Measurements from ENCODE around the gene HNRNPUL2. TPM values are rescaled to one million over a fixed set of nuclear protein-coding genes. Genes with fewer than 3 reads are reported as not detected.

The HNRNPUL2 gene
- total and polyA plus RNA-seq, 2 donors (not counting 1 experiment from before 2014, with no cell fraction given): 14.6 to 70.4 TPM

- Histone ChIP-seq H3K27ac (ENCODE audit: low read length in 2 of 2) (no peak overlapping the region), H2AFZ (ENCODE audit: insufficient read depth, low read depth, low read length, poor library complexity, severe bottlenecking) (peak overlapping the region; percentile 86), H3K27me3 (replicated peaks in 1 of 4; ENCODE audit: control extremely low read depth in 1 of 4, control insufficient read depth in 3 of 4, insufficient read depth in 4 of 4, low read length in 3 of 4) (no peaks in the 10 kb centered on the region), H3K9me3 (ENCODE audit: control extremely low read depth in 1 of 3, control insufficient read depth in 2 of 3, insufficient read depth in 1 of 3, low read length in 2 of 3) (no peaks in the 10 kb centered on the region), H3K4me2 (replicated peaks; ENCODE audit: low read depth, low read length, poor library complexity, severe bottlenecking) (peak overlapping the region; percentile 95), H4K20me1 (ENCODE audit: control insufficient read depth, insufficient read depth, low read length, poor library complexity, severe bottlenecking) (no peaks in the 10 kb centered on the region), H3K36me3 (replicated peaks in 1 of 2; ENCODE audit: control extremely low read depth in 1 of 2, control insufficient read depth in 1 of 2, extremely low read depth in 1 of 2, insufficient read depth in 2 of 2, low read length in 1 of 2) (peaks cover 0 to 13% of the 10 kb centered on the region in 2 experiments), H3K79me2 (ENCODE audit: control insufficient read depth, insufficient read depth, low read length) (peaks cover 25% of the 10 kb centered on the region), H3K4me1 (ENCODE audit: control insufficient read depth in 2 of 2, insufficient read depth in 2 of 2, low read length in 2 of 2) (peaks cover 39 to 50% of the 10 kb centered on the region in 2 donors), H3K9ac (ENCODE audit: low read length) (peak overlapping the region; percentile 83), H3K4me3 (ENCODE audit: control extremely low read depth in 1 of 5, extremely low read depth in 1 of 5, insufficient read depth in 1 of 5, low read depth in 2 of 5, low read length in 4 of 5) (peak overlapping the region in 4 of 5 experiments; percentile 65 to 86 (median 68))
- Mint-ChIP-seq H3K27me3 (no peaks in the 10 kb centered on the region), H3K4me1 (peaks cover 51% of the 10 kb centered on the region), H3K4me3 (peak overlapping the region; percentile 92), H3K27ac (peak overlapping the region; percentile 82), H3K9me3 (ENCODE audit: insufficient read depth) (no peaks in the 10 kb centered on the region)
- ATAC-seq (ENCODE audit: low read depth): no peak
- WGBS (ENCODE audit: insufficient coverage): 94% methylated on average over 7 of the region's 8 CpGs
- ChIA-PET CTCF (interaction anchor here (0.7 to 3.3 kb wide), 8 partner anchors 12 to 174 kb away, joined by 3 to 13 read pairs (median 4); partner anchors contain the start of genes HNRNPUL2, SLC3A2 and TTC9C), POLR2A (interaction anchor here (0.6 to 6.5 kb wide), 12 partner anchors 21 to 174 kb away, joined by 3 to 66 read pairs (median 4); partner anchors contain the start of genes B3GAT3, C11orf98, CSKMT and HNRNPUL2)
- TF ChIP-seq EZH2 (IDR thresholded peaks at IDR 0.05; ENCODE audit: borderline replicate concordance, insufficient read depth, low read depth, low read length, poor library complexity, severe bottlenecking): no peak
- TF ChIP-seq CTCF (IDR thresholded peaks at IDR 0.05): no peak
- DNase-seq: no peak
- intact Hi-C loops (cut with micrococcal nuclease): loop anchor here (1.0 to 5.0 kb wide), 6 partner anchors 42 to 174 kb away; partner anchors contain the start of genes C11orf98, CSKMT, EEF1G and ROM1
Observed at GRCh38 chr11:62706850-62707247, 20.4 kb downstream of the HNRNPUL2 start.

Data from B cell (primary cell).